HG02610 (cell line): ENCODE results near the gene GNAS-AS1.

ENCODE experiments used
- ATAC-seq: cut with Tn5 transposase; IDR thresholded peaks from one replicate; pipeline ENCODE4 v1.9.1; 2021; ENCODE audit warnings: mild to moderate bottlenecking, moderate library complexity; ENCODE audit not compliant: unreplicated experiment

The GNAS-AS1 gene

DNA sequence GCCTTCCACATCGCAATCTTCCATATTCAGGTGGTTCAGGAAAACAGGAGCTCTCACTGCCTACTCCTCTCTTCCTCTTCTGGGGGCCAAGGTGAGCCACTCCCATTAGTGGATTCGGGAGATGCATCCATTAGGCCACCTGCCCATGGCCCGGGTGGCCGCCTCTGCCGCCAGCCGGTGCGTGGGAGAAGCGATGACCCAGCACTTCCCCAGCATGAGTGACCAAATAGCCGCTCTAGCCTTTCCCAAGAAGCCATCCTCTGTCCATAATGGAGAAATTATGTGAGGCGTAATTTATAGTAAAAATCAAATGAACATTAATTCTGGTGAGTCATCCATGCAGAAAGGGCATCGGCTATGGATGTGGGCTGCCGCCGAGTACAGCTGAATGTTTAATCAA is 39.4 kb downstream of the GNAS-AS1 start:
- no peak for ATAC-seq

DNA sequence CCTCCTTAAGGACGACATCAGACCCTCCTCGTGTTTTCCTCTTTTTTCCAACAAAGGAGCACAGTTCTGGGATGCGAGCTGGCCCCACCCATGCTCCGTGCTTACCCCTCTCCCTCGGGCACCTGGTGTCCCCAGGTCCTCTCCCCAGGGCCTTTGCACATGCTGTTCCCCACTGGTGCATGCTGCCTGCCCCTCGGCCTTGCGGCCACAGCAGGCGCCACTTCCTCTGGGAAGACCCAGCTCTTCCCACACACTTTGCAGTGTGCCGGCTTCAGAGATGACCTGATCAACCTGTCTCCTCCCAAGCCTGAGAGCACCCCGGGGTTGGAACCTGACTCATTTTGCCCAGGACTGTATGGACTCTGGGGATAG is 39.8 kb downstream of the GNAS-AS1 start:
- ATAC-seq, result no peak

DNA sequence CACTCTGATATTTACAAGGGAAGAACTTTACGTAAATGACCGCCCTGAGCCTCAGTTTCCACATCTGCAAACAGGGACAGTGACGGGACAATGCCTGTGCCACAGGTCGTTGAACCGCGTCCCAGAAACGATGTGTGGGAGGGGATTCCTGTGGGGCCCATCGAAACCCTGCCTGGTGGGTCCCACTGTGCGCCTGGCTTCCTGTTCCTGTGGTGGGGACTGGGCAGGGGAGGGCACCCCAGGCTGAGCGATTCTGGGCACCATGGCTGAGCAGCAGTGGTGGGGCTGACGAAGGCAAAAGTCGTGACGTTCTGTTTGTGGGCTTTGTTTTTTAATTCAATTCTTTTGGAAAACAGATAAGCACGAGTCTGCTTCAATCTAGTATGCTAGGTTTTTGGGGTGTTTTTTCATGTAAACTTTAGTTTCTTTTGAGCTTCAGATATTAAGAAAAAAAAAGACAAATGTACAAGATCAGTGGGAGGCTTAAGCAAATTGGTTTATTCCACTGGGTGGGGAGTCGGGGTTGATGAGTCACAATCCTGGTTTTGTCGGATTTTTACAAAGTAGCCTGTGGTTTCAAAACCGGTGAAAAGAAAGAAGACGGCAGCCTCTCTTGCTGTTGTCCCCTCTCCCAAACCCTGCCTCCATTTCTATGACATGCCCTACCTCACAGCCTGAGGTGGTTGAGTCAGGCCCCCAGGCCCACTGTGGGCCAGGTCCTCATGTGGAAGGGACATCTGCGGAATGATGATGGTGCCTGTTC is 40.4 kb downstream of the GNAS-AS1 start:
- no peak for ATAC-seq

DNA sequence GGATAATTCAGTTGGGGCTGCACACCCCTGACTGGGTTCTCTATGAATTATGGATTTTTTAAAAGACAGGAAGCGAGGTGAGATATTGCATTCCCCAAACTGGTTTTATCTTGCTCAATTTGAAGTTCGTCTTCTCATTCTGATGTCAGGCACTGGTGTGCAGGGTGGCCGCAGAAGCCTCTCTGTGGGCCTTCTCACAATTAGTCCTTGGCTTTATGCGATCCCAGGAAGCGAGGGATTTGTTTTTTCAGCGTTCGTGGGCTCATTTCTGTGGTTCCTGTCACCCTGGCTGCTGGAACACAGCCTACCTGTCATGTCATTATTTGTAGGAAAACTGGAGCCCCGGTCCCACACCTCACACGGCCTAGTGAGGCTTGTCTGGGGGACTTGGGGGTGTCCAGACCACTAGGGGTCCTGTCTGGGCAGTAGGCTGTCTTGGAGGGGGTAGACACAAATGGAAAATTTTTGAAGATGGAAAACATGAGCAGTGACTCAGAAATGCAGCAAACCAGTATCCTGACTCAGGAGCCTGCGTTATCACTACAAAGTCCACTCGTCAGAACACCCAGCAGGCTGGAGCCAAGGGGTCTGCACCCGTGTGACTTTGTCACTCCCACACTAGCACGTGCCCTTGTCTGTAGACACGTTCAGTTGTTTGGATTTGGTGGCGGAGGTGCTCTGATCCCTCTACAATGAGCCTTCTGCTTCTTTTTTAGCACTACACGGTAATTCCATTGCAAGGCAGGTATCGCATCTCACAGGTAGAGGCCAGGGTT is 42.2 kb downstream of the GNAS-AS1 start:
- ATAC-seq, result no peak

DNA sequence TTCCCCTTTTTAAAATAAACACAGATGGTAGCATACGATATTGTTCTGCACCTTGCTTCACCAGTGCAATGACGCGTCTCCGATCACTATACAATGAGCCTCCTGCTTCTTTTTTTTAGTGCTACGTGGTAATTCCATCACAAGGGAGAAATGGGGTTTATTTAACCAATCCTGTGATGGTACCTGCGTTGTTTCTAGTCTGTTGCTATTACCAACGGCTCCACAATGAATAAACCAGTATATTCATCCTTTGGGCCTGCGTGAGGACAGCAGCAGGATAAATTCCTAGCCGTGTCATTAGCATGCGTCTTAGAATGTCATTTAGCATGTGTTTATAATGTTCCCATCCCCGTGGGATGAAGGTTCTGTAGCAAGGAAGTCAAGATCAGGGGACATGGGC is 42.9 kb downstream of the GNAS-AS1 start:
- no peak for ATAC-seq

DNA sequence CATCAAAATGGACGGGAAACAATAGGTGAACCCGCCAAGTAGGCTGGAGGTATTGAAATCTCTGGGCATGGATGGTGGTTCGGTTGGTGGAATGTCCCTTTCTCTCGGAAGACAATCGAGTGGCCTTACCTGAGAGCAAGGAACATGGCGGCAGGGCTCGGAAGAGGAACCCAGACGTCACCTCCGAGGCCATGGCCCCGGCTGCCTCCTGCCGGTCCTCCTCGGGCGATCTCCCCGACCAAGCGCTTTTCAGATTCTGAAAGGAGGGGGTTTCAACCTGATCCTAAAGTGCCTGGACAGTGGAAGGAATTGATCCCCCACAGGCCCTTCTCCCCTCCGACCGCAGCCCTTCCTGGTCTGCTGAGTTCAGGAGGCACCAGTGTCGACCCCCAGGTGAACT is 47.2 kb downstream of the GNAS-AS1 start:
- no peak for ATAC-seq

DNA sequence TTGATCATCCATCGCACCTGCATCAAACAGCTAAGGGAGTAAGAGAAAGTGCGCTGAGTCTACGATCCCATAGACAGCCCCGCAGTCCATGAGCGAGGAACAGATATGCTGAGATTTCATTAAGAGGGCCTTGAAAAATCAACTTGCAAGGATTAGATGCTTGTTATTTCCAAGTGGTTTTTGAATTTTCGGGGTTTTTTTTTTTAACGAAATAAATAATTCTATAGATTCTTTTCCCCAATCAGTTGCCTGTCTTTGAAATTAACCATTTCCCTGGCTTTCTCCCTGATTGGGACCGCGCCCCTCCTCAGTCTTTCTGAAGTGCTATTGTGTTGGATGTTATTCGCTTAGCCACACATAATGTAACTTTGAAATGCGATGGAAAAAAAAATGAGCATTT is 48.6 kb downstream of the GNAS-AS1 start:
- no peak for ATAC-seq

DNA sequence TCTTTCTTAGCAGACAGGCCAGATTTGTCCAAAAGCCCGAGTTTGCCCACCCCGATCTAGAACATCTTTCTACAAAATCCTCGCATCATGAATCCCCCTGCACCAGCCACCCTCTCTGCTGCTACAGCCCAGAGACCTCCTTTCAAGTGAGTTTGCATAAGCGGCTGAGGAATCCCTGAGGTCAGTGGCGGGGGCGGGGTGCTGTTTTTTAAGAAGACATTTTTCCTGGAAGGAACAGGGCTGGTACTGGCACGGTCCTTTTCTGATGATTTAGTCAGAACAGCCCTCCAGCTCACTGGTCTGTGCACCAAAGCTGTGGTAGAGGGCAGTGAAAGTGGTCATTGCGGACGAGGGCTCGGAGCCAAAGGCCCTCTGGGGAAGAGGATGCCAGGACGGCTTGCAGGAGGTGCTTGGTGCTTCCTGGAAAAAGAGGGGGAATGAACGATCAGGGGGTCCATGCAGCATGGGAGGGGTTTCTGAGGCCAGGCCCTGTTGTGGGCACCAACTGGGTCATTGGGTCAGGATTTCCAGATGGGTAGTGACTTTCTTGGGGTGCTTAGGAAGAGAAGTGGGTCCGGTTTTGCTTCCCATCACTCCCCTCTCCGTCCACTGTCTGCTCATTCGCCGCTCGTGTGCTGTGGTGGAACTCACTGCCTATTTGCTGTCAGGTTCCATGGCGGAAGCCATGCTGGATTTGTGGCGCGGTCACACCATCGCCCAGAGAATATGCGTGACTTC is 50.4 kb downstream of the GNAS-AS1 start:
- ATAC-seq, result no peak

DNA sequence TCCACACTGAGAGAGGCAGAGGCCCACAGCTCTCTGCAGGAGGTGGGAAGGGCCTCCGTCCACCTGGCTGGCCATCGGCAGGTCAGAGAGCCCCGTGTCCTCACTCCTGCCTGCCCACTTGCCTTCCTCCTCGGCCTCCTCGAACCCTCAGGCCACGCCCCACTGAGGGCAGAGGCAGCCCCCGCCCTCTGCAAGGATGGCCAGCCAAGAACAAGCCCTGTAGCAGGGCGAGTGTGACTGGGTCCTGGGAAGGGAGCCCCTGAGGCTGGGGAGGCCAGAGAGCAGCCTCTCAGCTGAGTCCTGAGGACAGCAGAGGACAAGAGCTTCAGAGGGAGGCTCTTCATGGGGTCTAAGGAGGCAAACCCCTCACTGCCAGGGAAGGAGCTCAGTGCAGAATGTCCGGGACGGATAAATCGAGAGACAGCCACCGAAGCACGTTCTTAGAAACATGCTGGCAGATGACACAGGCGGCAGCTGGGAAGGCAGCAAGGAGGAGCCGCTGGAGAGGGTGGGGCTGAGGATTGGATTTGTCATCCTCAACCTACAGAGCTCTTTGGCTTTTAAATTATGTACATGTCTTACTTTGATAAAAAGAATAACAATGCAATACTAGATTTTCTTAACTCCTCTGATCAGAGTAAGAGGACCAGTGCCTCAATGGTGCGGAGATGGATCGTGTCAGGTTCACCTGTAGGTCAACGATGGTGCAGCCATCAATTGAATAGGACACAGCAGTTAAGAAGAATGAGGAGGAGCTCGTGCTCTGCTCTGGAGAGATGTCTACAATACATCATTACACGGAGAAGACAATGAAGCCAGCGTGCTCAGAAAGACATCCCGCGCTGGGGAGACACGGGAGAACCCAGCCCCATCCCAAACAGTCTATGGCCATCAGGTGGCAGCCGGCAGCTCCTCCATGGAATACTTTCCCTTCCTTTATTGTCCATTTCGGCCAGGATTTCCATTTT is 53.0 kb downstream of the GNAS-AS1 start:
- ATAC-seq, result no peak

DNA sequence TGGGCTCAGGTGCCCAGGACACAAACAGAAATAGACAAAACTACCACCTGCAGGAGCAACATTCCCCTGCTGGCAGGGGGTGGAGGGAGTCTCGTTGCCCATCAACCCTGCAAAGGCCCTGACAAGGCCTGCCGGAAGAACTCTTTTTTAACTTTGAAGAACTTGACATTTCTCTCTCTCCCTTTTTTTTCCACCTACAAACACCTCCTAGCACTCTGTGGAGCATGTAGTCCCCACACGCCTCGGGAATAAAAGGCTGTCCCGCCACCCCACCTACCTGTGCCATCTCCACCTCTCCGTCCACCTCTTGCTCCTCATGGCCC is 54.8 kb downstream of the GNAS-AS1 start:
- no peak for ATAC-seq

DNA sequence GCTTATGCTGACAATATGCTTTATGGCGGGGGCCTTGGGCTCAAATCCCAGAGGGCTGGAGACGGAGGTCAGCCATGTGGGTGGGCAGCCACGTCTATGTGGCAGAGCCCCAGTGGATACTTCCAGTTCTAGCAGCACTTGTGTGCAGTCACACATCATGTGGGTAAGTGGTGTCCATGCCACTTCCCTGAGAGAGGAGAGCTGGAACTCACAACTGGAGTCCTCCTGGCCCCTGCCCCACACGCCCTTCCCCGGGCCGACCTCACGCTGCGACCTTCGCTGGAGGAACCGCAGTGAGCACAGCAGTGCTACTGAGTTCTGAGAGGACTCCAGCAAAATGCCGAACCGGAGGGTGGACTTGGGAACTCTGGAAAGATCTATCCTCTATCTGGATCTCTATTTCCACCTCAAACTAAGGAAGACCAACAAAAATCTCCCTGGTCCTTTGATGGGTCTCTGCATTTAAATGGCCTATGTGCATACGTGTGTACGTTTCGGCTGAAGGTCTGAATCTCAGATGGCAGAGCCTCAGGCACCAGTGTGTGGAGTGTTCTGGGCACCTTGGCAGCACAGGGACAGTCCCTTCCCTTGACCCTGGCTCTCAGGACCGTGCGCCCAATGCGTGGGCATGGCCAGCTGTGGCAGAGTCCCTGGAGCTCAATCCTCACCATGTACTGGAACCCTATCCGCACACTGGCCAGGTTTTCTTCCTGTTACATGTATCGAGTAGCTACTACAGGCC is 55.4 kb downstream of the GNAS-AS1 start:
- no peak for ATAC-seq

DNA sequence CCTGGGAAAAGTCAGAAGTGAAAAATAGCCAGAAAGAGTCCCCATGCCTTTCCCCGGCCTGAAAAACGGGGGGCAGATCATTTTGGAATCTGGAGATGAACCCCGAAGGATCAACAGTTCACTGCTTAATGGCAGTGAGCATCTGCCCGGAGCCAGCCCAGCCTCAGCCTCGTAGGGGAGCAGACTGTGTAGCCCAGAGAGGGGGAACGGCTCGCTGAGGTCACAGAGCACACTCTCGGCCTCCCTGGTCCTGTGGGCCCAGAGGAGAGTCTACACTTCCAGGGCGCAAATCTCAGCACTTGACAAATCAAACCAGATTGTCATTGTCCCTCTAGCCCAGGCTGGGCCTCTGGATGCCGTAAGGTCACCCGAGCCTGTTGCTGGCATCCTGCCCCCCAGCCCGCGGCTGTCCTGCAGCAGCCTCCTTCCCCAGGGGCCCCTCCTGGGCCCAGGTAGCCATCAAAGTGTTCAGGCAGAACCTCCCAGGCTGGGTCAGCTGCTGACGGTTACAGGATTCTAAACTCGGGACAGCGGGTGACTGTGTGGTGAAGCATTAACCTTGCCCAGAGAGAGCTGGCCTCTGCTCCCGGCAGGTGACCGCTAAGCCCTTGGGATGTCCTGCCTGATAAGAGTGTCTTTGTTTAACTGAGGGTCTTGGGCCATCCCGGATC is 56.1 kb downstream of the GNAS-AS1 start:
- ATAC-seq, result no peak

DNA sequence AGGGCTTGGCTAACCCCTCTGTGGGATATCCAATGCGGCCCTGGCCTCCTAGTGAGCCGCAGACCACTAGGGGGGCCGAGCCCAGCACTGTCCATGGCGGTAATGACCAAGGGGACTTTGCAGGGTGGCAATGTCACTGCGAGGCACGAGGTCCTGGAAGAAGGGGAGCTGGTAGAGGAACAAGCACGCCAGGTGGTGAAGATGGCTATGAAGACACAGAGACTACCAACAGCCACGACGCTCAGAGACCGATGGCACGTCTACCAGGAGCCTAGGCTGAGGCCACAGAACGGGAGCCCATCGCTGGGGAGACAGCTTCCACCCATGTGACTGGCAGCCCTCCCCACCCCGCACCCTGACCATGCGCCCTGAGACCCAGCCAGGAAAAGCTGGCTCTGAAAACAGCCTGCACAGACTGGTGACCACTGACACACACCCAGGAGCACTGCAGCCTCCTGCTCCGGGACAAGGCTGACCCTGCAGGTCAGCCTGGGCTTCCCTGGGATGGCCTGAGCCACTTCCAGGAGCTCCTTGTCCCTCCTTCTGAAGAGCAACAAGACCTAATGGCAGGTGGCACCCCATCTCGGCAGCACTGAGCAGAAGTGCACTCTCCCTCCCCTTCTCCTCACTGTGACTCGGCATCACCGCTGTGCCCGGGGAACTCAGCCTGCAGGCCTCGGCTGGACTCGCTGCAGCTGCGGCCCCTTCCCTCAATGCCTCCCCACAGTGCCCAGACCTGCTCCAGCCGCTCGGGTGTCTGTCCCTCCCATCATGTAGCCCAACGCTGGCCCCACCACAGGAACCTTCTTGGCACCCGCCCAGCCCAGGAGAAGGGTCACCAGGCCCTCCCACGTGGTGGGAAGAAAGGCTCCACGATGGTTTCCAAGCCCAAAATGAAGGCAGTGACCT is 56.9 kb downstream of the GNAS-AS1 start:
- ATAC-seq, result no peak

DNA sequence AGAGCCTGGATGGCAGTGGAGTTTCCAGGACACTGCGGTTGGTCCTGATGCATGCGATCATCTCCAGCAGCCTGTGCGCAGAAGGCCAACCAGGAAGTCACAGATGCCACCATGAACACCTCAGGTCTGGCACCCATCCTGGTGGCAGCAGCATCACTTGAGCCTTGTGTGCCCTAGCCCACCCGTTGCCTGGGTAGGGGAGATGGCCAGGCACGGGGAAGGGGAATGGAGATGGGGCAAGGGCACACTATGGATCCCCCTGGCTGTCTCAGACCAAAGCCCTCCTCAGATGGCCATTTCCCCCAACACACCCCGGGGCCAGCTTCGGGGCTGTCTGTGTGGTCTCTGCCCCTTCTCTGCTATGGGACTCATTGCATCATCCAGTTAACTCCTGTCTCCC is 58.3 kb downstream of the GNAS-AS1 start:
- no peak for ATAC-seq

DNA sequence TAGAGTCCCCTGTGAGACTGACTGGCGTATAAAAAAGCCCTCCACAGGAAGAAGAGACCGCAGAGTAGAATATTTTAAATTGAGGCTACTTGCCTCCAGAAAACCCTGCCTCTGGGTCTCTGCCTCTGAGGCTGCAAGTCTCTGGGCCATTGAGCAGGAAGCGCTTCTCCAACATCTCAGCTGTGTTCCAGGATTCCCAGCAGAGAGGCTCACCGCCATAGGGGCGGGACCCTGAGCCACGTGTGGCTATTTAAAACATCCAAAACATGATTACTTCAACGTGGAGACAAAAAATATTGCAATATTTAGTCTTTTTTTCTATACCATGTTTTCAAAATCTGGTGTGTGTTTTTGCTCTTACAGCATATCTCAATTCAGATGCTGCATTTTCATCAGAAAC is 59.4 kb downstream of the GNAS-AS1 start:
- no peak for ATAC-seq

DNA sequence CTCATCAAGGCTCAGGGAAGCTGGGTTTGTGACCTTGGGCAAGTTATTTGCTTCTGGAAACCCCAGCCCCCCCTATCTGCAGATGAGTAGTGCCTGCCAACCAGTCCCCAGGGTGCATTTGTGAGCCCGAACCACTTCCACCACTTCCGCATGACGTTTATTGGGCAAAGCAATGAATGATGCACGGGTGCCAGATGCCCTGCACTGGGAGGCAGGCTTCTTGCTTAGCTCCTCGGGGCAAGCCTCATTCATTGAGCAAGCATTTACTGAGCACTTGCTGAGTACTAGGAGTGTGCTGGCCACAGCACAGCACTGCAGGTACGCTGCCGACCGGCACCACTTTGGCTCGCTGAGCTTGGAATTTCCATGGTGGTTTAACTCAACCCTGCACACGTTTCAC is 60.2 kb downstream of the GNAS-AS1 start:
- no peak for ATAC-seq

DNA sequence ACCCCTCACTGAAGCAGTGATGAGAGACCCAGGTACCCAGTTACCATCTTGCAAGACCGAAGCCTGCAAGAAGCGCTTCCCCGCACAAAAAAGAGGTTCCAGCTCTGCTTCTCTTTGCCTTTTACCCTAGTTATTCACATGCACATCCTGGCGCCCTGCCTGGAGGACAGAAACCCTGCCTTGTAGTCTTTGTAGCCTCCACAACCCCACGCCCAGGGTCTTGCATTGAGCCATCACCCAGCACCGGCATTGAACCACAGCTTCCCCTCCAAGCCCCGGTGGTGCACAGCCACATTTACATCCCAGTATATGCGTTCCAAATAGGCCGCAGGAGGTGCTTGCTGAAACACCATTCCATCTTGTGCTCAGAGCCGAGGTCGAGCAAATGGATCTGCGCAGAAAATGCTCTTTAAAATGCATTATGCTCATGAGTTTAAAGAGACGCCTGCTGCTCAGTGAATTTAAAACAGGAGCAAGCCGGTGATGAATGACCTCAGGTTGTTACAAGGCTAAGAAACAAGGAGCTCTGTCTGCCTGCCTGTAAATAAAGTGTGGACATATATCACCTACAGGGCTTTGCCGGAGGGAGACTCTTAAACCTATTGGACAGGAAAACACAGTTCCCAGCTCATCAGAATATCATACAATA is 61.7 kb downstream of the GNAS-AS1 start:
- no peak for ATAC-seq
